Small intestine (tissue), 7 donors: ENCODE measurements around the gene WDR53. TPM values are rescaled to one million over a fixed set of nuclear protein-coding genes. Genes with fewer than 3 reads are reported as not detected.
A peak's percentile ranks its signal among the peaks of the same experiment; 100 is the strongest.
"Not testable (repeated sequence)": the region's sequence is repeated elsewhere in the genome, so short reads cannot be mapped to it uniquely, and the experiment has no call there.

Source experiments
- DNase-seq, 2 donors: peaks; one replicate each; pipeline versions ENCODE4 v3.0.0 to v3.0.0-alpha.2; 2013
- FAIRE-seq: peaks from 2 replicates; lab custom pipeline; 2012; peaks lifted over from hg19 to GRCh38; lab: Jason Lieb, UNC
- H3K27ac ChIP-seq, 3 donors: one replicate each; pipeline ENCODE4 v1.5.1; 2013; ENCODE audit warnings: low read length in 2 of 3, mild to moderate bottlenecking in 2 of 3, control low read depth in 1 of 3, inconsistent platforms in 1 of 3, low read depth in 1 of 3, moderate library complexity in 1 of 3
- H3K27me3 ChIP-seq, 3 donors: one replicate each; pipeline ENCODE4 v1.6.1; 2013; ENCODE audit warnings: low read length in 3 of 3, inconsistent platforms in 1 of 3; ENCODE audit not compliant: control insufficient read depth in 3 of 3, insufficient read depth in 3 of 3
- H3K36me3 ChIP-seq, 3 donors: one replicate each; pipeline ENCODE4 v1.6.1; 2013; ENCODE audit warnings: low read length in 3 of 3, inconsistent platforms in 1 of 3, low read depth in 1 of 3, mild to moderate bottlenecking in 1 of 3, moderate library complexity in 1 of 3; ENCODE audit not compliant: control insufficient read depth in 3 of 3, insufficient read depth in 2 of 3
- H3K4me1 ChIP-seq, 3 donors: one replicate each; pipeline ENCODE4 v1.6.1; 2013; ENCODE audit warnings: low read length in 2 of 3, inconsistent platforms in 1 of 3, low read depth in 1 of 3, mild to moderate bottlenecking in 1 of 3, moderate library complexity in 1 of 3; ENCODE audit not compliant: control insufficient read depth in 3 of 3, insufficient read depth in 2 of 3
- H3K4me3 ChIP-seq, 3 donors: one replicate each; pipeline ENCODE4 v1.5.1; 2013; ENCODE audit warnings: low read length in 3 of 3, control low read depth in 1 of 3, inconsistent platforms in 1 of 3, low read depth in 1 of 3, mild to moderate bottlenecking in 1 of 3, moderate library complexity in 1 of 3
- H3K9me3 ChIP-seq, 2 donors: one replicate each; pipeline ENCODE4 v1.6.1; 2013; ENCODE audit warnings: low read depth in 1 of 2, low read length in 1 of 2; ENCODE audit not compliant: control insufficient read depth in 2 of 2, insufficient read depth in 1 of 2
- WGBS, 3 donors: extraction: QIAGEN DNeasy Blood & Tissue Kit; methylation state at CpG; one replicate each; pipeline ENCODE4 v1.1.7; 2013; 5-methylcytosine and 5-hydroxymethylcytosine counted together
- polyA plus RNA-seq, 4 donors: library from polyadenylated mRNA; stranded (reverse) in 3 of 4; unstranded in 1 of 4; fragments of 200-250 nt in 3 of 4; fragments of 120-200 nt in 1 of 4; gene quantifications; one replicate each; pipeline versions ENCODE4 v1.2.1 to v1.2.3, GENCODE V29; 2013
- donor health status: healthy with polysubstance abuse.
- donor health status: control.
- donor health status: control.
- donor health status: Bipolar disorder and iron deficiency.
- donor health status: healthy.

The WDR53 gene
- polyA plus RNA-seq, 4 donors = 5.4 to 9.8 (median 8.1) TPM

GRCh38 chr3:196521291-196521690 is 47.1 kb downstream of the WDR53 start:
- WGBS, 3 donors = 82 to 95% (median 85%) methylated on average over 12 of the region's 12 CpGs

GRCh38 chr3:196519718-196520082 is 48.7 kb downstream of the WDR53 start:
- WGBS, 3 donors = 79 to 83% (median 83%) methylated on average over 5 of the region's 5 CpGs
- Histone ChIP-seq H3K4me3 (no peak overlapping the region), H3K36me3 (no peaks in the 10 kb centered on the region), H3K27me3 (no peaks in the 10 kb centered on the region), H3K9me3 (peaks cover 0 to 76% of the 10 kb centered on the region in 2 donors), H3K27ac (no peak overlapping the region), H3K4me1 (no peaks in the 10 kb centered on the region)
- FAIRE-seq (no peak), DNase-seq (peak in 1 of 2 donors; percentile 44)

More at GRCh38 chr3:196521291-196521690, 47.1 kb downstream of the WDR53 start:
- not testable (repeated sequence) for H3K27me3 ChIP-seq, DNase-seq, H3K4me3 ChIP-seq, H3K36me3 ChIP-seq, FAIRE-seq, H3K4me1 ChIP-seq, H3K27ac ChIP-seq
- H3K9me3 ChIP-seq = peaks cover 0 to 76% of the 10 kb centered on the region in 2 donors

- no peak for FAIRE-seq
- Histone ChIP-seq H3K36me3 (no peaks in the 10 kb centered on the region), H3K4me3 (no peak overlapping the region), H3K27ac (no peak overlapping the region), H3K9me3 (peaks cover 0 to 71% of the 10 kb centered on the region in 2 donors), H3K4me1 (no peaks in the 10 kb centered on the region), H3K27me3 (no peaks in the 10 kb centered on the region)
- DNase-seq = peak; percentile 24 to 42
- 39 to 48% (median 44%) methylated on average over 12 of the region's 12 CpGs for WGBS, 3 donors
These were observed 49.2 kb downstream of the WDR53 start for GRCh38 chr3:196518966-196519717.

GRCh38 chr3:196517919-196518318 is 50.4 kb downstream of the WDR53 start:
- DNase-seq (no peak), FAIRE-seq (no peak)
- no peaks in the 10 kb centered on the region for H3K4me1 ChIP-seq
- no peak overlapping the region for H3K4me3 ChIP-seq
- H3K27me3 ChIP-seq = no peaks in the 10 kb centered on the region
- H3K27ac ChIP-seq = no peak overlapping the region
- no peaks in the 10 kb centered on the region for H3K36me3 ChIP-seq
- peaks cover 0 to 63% of the 10 kb centered on the region in 2 donors for H3K9me3 ChIP-seq
- 77 to 86% (median 79%) methylated on average over 2 of the region's 2 CpGs for WGBS, 3 donors

GRCh38 chr3:196517162-196517800 is 51.1 kb downstream of the WDR53 start:
- Histone ChIP-seq H3K27ac (no peak overlapping the region), H3K4me1 (no peaks in the 10 kb centered on the region), H3K9me3 (peaks cover 0 to 57% of the 10 kb centered on the region in 2 donors), H3K36me3 (no peaks in the 10 kb centered on the region), H3K4me3 (no peak overlapping the region), H3K27me3 (no peaks in the 10 kb centered on the region)
- FAIRE-seq = no peak
- 88 to 96% (median 91%) methylated on average over 2 of the region's 2 CpGs for WGBS, 3 donors
- DNase-seq = no peak

- H3K4me3 ChIP-seq = no peak within 1 kb of the TSS
- H3K36me3 ChIP-seq = no peaks in the 10 kb centered on the region
- no peak for FAIRE-seq
- no peaks in the 10 kb centered on the region for H3K4me1 ChIP-seq
- no peak for DNase-seq
- no peaks in the 10 kb centered on the region for H3K27me3 ChIP-seq
- WGBS, 3 donors = 87 to 91% (median 91%) methylated on average over 10 of the region's 10 CpGs
- no peak within 1 kb of the TSS for H3K27ac ChIP-seq
- H3K9me3 ChIP-seq = peaks cover 0 to 38% of the 10 kb centered on the region in 2 donors
These were observed 53.3 kb downstream of the WDR53 start, which contains the start of gene SMCO1 for GRCh38 chr3:196514913-196515621. TSS of gene SMCO1 (minus strand) at chr3:196515346. CDS start at chr3:196515209, 137 bp downstream.

GRCh38 chr3:196514350-196514716 is 54.0 kb downstream of the WDR53 start:
- FAIRE-seq (no peak), DNase-seq (no peak)
- H3K9me3 ChIP-seq = peaks cover 0 to 32% of the 10 kb centered on the region in 2 donors
- no peak overlapping the region for H3K4me3 ChIP-seq
- H3K27ac ChIP-seq = no peak overlapping the region
- WGBS, 3 donors = 94 to 100% (median 97%) methylated on average over 1 of the region's 1 CpG
- H3K27me3 ChIP-seq = no peaks in the 10 kb centered on the region
- no peaks in the 10 kb centered on the region for H3K36me3 ChIP-seq
- H3K4me1 ChIP-seq = no peaks in the 10 kb centered on the region

GRCh38 chr3:196513697-196514349 is 54.5 kb downstream of the WDR53 start:
- Histone ChIP-seq H3K36me3 (no peaks in the 10 kb centered on the region), H3K27me3 (no peaks in the 10 kb centered on the region), H3K27ac (no peak overlapping the region), H3K4me3 (no peak overlapping the region), H3K4me1 (no peaks in the 10 kb centered on the region), H3K9me3 (peaks cover 0 to 28% of the 10 kb centered on the region in 2 donors)
- no peak for DNase-seq
- 85 to 89% (median 86%) methylated on average over 8 of the region's 8 CpGs for WGBS, 3 donors
- FAIRE-seq = no peak
